Tibial nerve (tissue), 4 donors: Measurements from ENCODE around the gene RCC1.

Experiments used
- EP300 ChIP-seq, 2 donors: sonication (generic); formaldehyde crosslinking; IDR thresholded peaks; one replicate each; pipeline ENCODE4 v1.6.1; 2017; ENCODE audit warnings: antibody characterized with exemption in 2 of 2, mild to moderate bottlenecking in 1 of 2
- POLR2A ChIP-seq, 2 donors: fragments of 450-650 bp; IDR thresholded peaks; one replicate each; pipeline ENCODE4 v1.6.1; 2017; ENCODE audit warnings: antibody characterized with exemption in 2 of 2, mild to moderate bottlenecking in 2 of 2, moderate library complexity in 2 of 2
- TF ChIP-seq, protein P1 (sequence below), 5 experiments: fragments of 200-600 bp in 3 of 5; fragments of 450-650 bp in 2 of 5; sonication (generic) in 3 of 5; IDR thresholded peaks; one replicate each; pipeline ENCODE4 v1.5.1; 2016 to 2019; ENCODE audit warnings: antibody characterized with exemption in 5 of 5, mild to moderate bottlenecking in 3 of 5, moderate library complexity in 2 of 5

DNA sequence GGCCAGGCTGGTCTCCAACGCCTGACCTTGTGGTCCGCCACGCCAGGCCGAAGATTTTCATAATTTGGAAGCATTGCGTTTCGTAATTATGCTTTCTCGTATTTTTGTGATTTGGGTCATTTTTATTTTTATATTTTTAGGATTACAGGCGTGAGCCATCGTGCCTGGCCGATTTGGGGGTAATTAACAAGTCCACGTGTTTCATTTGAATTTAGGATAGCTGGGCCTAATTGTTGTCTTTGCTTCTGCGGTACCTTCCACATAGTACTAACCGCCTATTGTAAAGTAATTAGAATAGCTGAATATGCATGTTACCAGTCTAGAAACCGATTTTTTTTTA lies 1.0 kb downstream of the RCC1 start:
- TF ChIP-seq, protein P1, sequence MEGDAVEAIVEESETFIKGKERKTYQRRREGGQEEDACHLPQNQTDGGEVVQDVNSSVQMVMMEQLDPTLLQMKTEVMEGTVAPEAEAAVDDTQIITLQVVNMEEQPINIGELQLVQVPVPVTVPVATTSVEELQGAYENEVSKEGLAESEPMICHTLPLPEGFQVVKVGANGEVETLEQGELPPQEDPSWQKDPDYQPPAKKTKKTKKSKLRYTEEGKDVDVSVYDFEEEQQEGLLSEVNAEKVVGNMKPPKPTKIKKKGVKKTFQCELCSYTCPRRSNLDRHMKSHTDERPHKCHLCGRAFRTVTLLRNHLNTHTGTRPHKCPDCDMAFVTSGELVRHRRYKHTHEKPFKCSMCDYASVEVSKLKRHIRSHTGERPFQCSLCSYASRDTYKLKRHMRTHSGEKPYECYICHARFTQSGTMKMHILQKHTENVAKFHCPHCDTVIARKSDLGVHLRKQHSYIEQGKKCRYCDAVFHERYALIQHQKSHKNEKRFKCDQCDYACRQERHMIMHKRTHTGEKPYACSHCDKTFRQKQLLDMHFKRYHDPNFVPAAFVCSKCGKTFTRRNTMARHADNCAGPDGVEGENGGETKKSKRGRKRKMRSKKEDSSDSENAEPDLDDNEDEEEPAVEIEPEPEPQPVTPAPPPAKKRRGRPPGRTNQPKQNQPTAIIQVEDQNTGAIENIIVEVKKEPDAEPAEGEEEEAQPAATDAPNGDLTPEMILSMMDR (IDR thresholded peaks at IDR 0.05), result no peak
- TF ChIP-seq POLR2A (IDR thresholded peaks at IDR 0.05) (no peak), EP300 (IDR thresholded peaks at IDR 0.05) (no peak)
